Thyroid gland (tissue), 4 donors: ENCODE measurements around the gene PSMD11. TPM values are rescaled to one million over a fixed set of nuclear protein-coding genes. Genes with fewer than 3 reads are reported as not detected.

Experiments used
- DNase-seq, 2 donors: peaks; one replicate each; pipeline ENCODE4 v3.0.0-alpha.2; 2019
- H3K27ac ChIP-seq, 3 donors: fragments of 200-600 bp; sonication (generic); 1 replicate in 2 of 3; 2 replicates in 1 of 3; pipeline ENCODE4 v1.5.1; 2016 to 2019; ENCODE audit warnings: mild to moderate bottlenecking in 1 of 3, moderate library complexity in 1 of 3
- H3K27me3 ChIP-seq: fragments of 200-600 bp; sonication (generic); one replicate; pipeline ENCODE4 v1.5.1; 2019
- H3K36me3 ChIP-seq, 2 donors: fragments of 200-600 bp; sonication (generic); one replicate each; pipeline ENCODE4 v1.5.1; 2016 to 2019
- H3K4me1 ChIP-seq, 2 donors: fragments of 200-600 bp; sonication (generic); one replicate each; pipeline ENCODE4 v1.5.1; 2017 to 2019
- H3K4me3 ChIP-seq, 3 donors: fragments of 200-600 bp; sonication (generic); replicated peaks in 1 of 3; 1 replicate in 2 of 3; 2 replicates in 1 of 3; pipeline ENCODE4 v1.5.1; 2016; ENCODE audit warnings: mild to moderate bottlenecking in 1 of 3
- H3K9me3 ChIP-seq: fragments of 200-600 bp; sonication (generic); one replicate; pipeline ENCODE4 v1.5.1; 2017
- CTCF ChIP-seq, 6 experiments: fragments of 200-600 bp in 3 of 6; fragments of 450-650 bp in 3 of 6; sonication (generic) in 3 of 6; IDR thresholded peaks; one replicate each; pipeline ENCODE4 v1.5.1; 2016 to 2019; ENCODE audit warnings: antibody characterized with exemption in 6 of 6, mild to moderate bottlenecking in 2 of 6, inconsistent platforms in 1 of 6, moderate library complexity in 1 of 6
- POLR2A ChIP-seq, 2 donors: fragments of 450-650 bp; IDR thresholded peaks; one replicate each; pipeline ENCODE4 v1.6.1; 2017; ENCODE audit warnings: antibody characterized with exemption in 2 of 2, mild to moderate bottlenecking in 2 of 2, moderate library complexity in 1 of 2
- WGBS, 2 donors: methylation state at CpG; one replicate each; pipeline ENCODE4 v1.1.5; 2017; 5-methylcytosine and 5-hydroxymethylcytosine counted together
- intact Hi-C: fragments of 100-400 bp; cut with DNase I; formaldehyde crosslinking; loops from one replicate; pipeline ENCODE4 v1.15.1; 2023
- small RNA-seq: library from RNA; depleted of rRNA; stranded (forward); fragments of <200 nt; gene quantifications from one replicate; pipeline ENCODE3, GENCODE V24; 2016
- total RNA-seq, 4 donors: library from RNA; depleted of rRNA; stranded (reverse); fragments of >200 nt; gene quantifications; one replicate each; pipeline ENCODE4 v1.2.3, GENCODE V29; 2016

Gene PSMD11
- total RNA-seq, 4 donors from 2014 or later = 41.3 to 73.8 (median 64.3) TPM

DNA sequence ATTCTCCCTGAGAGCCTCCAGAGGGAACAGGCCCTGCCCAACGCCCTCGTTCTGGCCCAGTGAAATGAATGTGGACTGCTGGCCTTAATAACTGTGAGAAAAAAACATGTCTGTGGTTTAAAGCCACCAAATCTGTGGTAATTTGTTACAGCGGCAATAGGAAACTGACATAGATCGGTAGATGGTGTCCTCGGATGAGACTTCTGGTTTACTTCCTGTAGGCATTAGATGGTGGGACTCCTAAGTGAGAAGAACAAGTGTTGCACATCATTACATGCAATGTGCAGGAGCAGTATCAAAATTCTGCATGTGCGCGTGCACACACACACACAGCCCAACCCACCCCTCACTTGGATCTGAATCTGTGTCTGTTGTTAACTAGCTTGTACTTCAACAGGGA is 84.5 kb downstream of the PSMD11 start:
- H3K4me1 ChIP-seq = no peaks in the 10 kb centered on the region
- no peak overlapping the region for H3K27ac ChIP-seq
- intact Hi-C loops = no loop called here
- TF ChIP-seq POLR2A (IDR thresholded peaks at IDR 0.05) = no peak
- TF ChIP-seq CTCF (IDR thresholded peaks at IDR 0.05) = no peak
- 83 to 87% methylated on average over 7 of the region's 7 CpGs for WGBS, 2 donors
- H3K4me3 ChIP-seq = no peak overlapping the region
- no peak for DNase-seq
- no peaks in the 10 kb centered on the region for H3K36me3 ChIP-seq
- H3K9me3 ChIP-seq = no peaks in the 10 kb centered on the region
- H3K27me3 ChIP-seq = no peaks in the 10 kb centered on the region

GRCh38 chr17:32529604-32530003 is 85.3 kb downstream of the PSMD11 start:
- 47 to 56% methylated on average over 10 of the region's 10 CpGs for WGBS, 2 donors
- H3K27me3 ChIP-seq = no peaks in the 10 kb centered on the region
- no peak overlapping the region for H3K27ac ChIP-seq
- no peaks in the 10 kb centered on the region for H3K4me1 ChIP-seq
- H3K4me3 ChIP-seq = no peak overlapping the region
- H3K9me3 ChIP-seq = no peaks in the 10 kb centered on the region
- no peak for DNase-seq
- TF ChIP-seq CTCF (IDR thresholded peaks at IDR 0.05) = no peak
- no peak for TF ChIP-seq POLR2A (IDR thresholded peaks at IDR 0.05)
- H3K36me3 ChIP-seq = no peaks in the 10 kb centered on the region
- intact Hi-C loops = no loop called here

Small RNA genes lying within 50 kb of the gene (small RNA-seq; reads per million reads assigned to genes)
- gene AC005899.2 (not detected), gene AC005899.6 (not detected), gene RF00019 (not detected)

Other genes with a start within 250 kb of the PSMD11 start
- under 1 TPM in 2 of 4 donors, not detected in 2; 0.15 to 0.22 TPM for gene RHBDL3, start 178.7 kb upstream of the PSMD11 start, total RNA-seq
- gene C17orf75, start 102.3 kb upstream of the PSMD11 start, total RNA-seq = 10 to 100 TPM; 16.1 to 27.7 (median 21.9) TPM
- 100 to 1,000 TPM; 155 to 218 (median 194) TPM for gene ZNF207, start 94.4 kb upstream of the PSMD11 start, total RNA-seq
- under 1 TPM; 0.49 to 0.78 (median 0.58) TPM for gene CDK5R1, start 42.5 kb downstream of the PSMD11 start, total RNA-seq